Pancreas (tissue), 10 donors: ENCODE data around the gene RAMACL. TPM values are rescaled to one million over a fixed set of nuclear protein-coding genes. Genes with fewer than 3 reads are reported as not detected.
A peak's percentile ranks its signal among the peaks of the same experiment; 100 is the strongest.
"Not testable (repeated sequence)": the region's sequence is repeated elsewhere in the genome, so short reads cannot be mapped to it uniquely, and the experiment has no call there.

Source experiments
- ATAC-seq, 4 donors: fragments of 200-7000 bp; cut with Tn5 transposase; one replicate each; pipeline versions ENCODE4 v1.8.0 to v1.9.1; 2020; ENCODE audit warnings: mild to moderate bottlenecking in 4 of 4, moderate library complexity in 4 of 4
- DNase-seq, 6 donors: peaks; one replicate each; pipeline ENCODE4 v3.0.0-alpha.2; 2020
- FAIRE-seq: peaks from 2 replicates; lab custom pipeline; 2012; peaks lifted over from hg19 to GRCh38; lab: Jason Lieb, UNC
- H3K27ac ChIP-seq, 4 donors: fragments of 200-600 bp; sonication (generic); 1 replicate in 3 of 4; 2 replicates in 1 of 4; pipeline versions ENCODE4 v1.5.0 to v1.8.0; 2020
- H3K27me3 ChIP-seq, 4 donors: fragments of 200-600 bp; one replicate each; pipeline ENCODE4 v1.8.0; 2021
- H3K36me3 ChIP-seq, 3 donors: fragments of 200-600 bp; sonication (generic) in 1 of 3; one replicate each; pipeline versions ENCODE4 v1.5.0 to v1.8.0; 2020 to 2021
- H3K4me1 ChIP-seq, 3 donors: fragments of 200-600 bp; one replicate each; pipeline ENCODE4 v1.8.0; 2021
- H3K4me3 ChIP-seq, 4 donors: fragments of 200-600 bp; sonication (generic) in 2 of 4; one replicate each; pipeline versions ENCODE4 v1.5.0 to v1.8.0; 2020 to 2021
- H3K9me3 ChIP-seq, 4 donors: fragments of 200-600 bp; one replicate each; pipeline ENCODE4 v1.8.0; 2021
- CTCF ChIP-seq, 4 donors: fragments of 200-600 bp; sonication (generic) in 3 of 4; IDR thresholded peaks; one replicate each; pipeline versions ENCODE4 v1.5.0 to v1.8.0; 2021; ENCODE audit warnings: antibody characterized with exemption in 4 of 4
- WGBS, 2 donors: extraction: QIAGEN DNeasy Blood & Tissue Kit; methylation state at CpG; one replicate each; pipeline ENCODE4 v1.1.7; 2013; 5-methylcytosine and 5-hydroxymethylcytosine counted together
- intact Hi-C, 3 donors: fragments of 100-400 bp; cut with DNase I; formaldehyde crosslinking; loops; one replicate each; pipeline versions ENCODE4 v1.11.1 to v1.14.2; 2022
- polyA plus RNA-seq, 2 donors: library from polyadenylated mRNA; stranded (reverse); fragments of 200-250 nt; gene quantifications; one replicate each; pipeline ENCODE4 v1.2.3, GENCODE V29; 2013
- total RNA-seq, 6 donors: library from RNA; stranded (reverse); fragmentation: NEBNext Ultra II Directional in 4 of 6; extraction: Animal tissue kit (Norgen Biotek cat#: 25700) in 4 of 6; gene quantifications; one replicate each; pipeline versions ENCODE4 v1.2.1 to v1.2.4, GENCODE V29; 2021 to 2023
- donor health status: healthy with polysubstance abuse.
- donor health status: DM: no; HTN: no; CAD: no; lungs with moderate emphysema.
- donor health status: DM: no; HTN: no; CAD: no.
- donor health status: control.
- donor health status: control.
- donor health status: Bipolar disorder and iron deficiency.
- donor health status: DM: yes; HTN: yes; CAD: no.
- donor health status: DM: no; HTN: no; CAD: no.
- donor health status: DM: no; HTN: no; CAD: no.
- donor health status: DM: yes; HTN: yes; CAD: no.

The RAMACL gene
- total and polyA plus RNA-seq, 8 donors, result 0.33 to 3.1 (median 1.0) TPM

DNA sequence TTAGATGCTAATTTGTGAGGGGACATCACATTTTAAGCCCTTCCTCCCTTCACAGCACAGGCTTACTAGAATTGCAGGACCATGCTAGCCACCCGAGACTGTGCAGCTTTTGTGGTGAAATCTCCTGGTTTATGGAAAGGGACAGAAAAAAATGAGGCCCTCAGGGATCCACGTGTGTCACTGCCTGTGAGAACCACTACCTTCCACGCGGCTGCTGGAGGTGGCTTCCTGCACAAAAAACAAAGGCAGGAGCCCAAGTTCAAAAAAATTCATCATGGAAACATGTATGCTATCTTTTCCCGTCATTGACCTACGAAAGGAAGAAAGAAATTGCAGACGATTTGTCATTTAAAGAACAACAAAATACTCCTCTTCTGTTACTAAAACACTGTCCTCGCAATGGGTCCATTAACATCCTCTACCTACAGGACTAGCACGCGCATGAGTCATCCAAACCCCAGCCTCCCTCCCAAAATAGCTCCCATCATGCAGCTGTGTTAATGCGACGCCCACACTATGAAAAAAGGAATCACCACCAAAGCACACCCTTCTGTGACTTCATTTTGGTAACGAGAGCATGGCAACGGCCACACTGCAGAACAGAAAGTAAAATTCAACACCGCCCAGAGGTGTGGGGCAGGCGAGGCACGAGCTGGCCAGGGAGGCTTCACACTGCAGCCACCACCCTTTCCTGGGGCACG is 45.7 kb downstream of the RAMACL start:
- H3K9me3 ChIP-seq, result no peaks in the 10 kb centered on the region
- FAIRE-seq (no peak), DNase-seq (no peak), ATAC-seq (peak in 2 of 4 donors; percentile 15 to 41)
- H3K27ac ChIP-seq, result no peak overlapping the region
- no peaks in the 10 kb centered on the region for H3K36me3 ChIP-seq
- WGBS, 2 donors, result 86 to 87% methylated on average over 18 of the region's 18 CpGs
- intact Hi-C loops, result no loop called here
- H3K27me3 ChIP-seq, result no peaks in the 10 kb centered on the region
- no peak for TF ChIP-seq CTCF (IDR thresholded peaks at IDR 0.05)
- H3K4me3 ChIP-seq, result no peak overlapping the region
- no peaks in the 10 kb centered on the region for H3K4me1 ChIP-seq

DNA sequence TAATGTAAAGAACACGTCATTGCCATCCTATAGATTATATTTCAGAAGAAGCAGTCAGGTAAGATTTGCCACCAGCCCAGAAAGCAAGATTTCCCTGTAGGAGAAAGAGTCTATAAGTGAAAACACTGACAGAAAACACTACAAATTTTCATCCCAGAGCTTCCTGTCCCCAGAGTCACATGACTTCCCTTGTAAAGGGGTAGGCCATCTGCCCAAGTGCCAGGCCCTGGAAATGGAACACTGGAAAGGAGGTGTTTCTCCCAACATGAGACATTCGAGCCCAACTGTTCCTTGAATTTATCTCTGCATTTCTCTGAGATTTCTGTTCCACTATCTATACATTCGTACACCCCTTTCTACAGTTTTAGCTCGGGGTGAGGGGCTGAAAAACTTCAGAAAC is 46.9 kb downstream of the RAMACL start:
- Histone ChIP-seq H3K4me3 (no peak overlapping the region), H3K4me1 (no peaks in the 10 kb centered on the region), H3K36me3 (peaks cover 0 to 2% (median 0%) of the 10 kb centered on the region in 3 donors), H3K27ac (no peak overlapping the region), H3K9me3 (no peaks in the 10 kb centered on the region), H3K27me3 (no peaks in the 10 kb centered on the region)
- WGBS, 2 donors, result 88% methylated on average over 4 of the region's 4 CpGs
- no peak for DNase-seq
- intact Hi-C loops, result no loop called here
- FAIRE-seq, result no peak
- no peak for TF ChIP-seq CTCF (IDR thresholded peaks at IDR 0.05)
- ATAC-seq, result no peak

- H3K9me3 ChIP-seq, intact Hi-C loops, H3K4me1 ChIP-seq, DNase-seq, H3K4me3 ChIP-seq, ATAC-seq, H3K27me3 ChIP-seq, H3K36me3 ChIP-seq, FAIRE-seq, H3K27ac ChIP-seq: not testable (repeated sequence)
- 94 to 97% methylated on average over 9 of the region's 9 CpGs for WGBS, 2 donors
Observed at GRCh38 chr6:166539011-166539385, 47.5 kb downstream of the RAMACL start.

GRCh38 chr6:166538297-166539010 is 48.0 kb downstream of the RAMACL start:
- H3K36me3 ChIP-seq, result peaks cover 0 to 2% (median 0%) of the 10 kb centered on the region in 3 donors
- intact Hi-C loops, result no loop called here
- FAIRE-seq, result no peak

More at GRCh38 chr6:166538297-166539010, 48.0 kb downstream of the RAMACL start:
- DNase-seq (no peak), ATAC-seq (no peak)
- Histone ChIP-seq H3K4me3 (no peak overlapping the region), H3K27ac (no peak overlapping the region), H3K4me1 (no peaks in the 10 kb centered on the region), H3K27me3 (no peaks in the 10 kb centered on the region), H3K9me3 (no peaks in the 10 kb centered on the region)
- no peak for TF ChIP-seq CTCF (IDR thresholded peaks at IDR 0.05)
- 89% methylated on average over 17 of the region's 17 CpGs for WGBS, 2 donors
